Measurements from ENCODE around the gene SMYD2. TPM values are rescaled to one million over a fixed set of nuclear protein-coding genes. Genes with fewer than 3 reads are reported as not detected.

The SMYD2 gene
- total RNA-seq, 4 donors from 2014 or later: 10.5 to 23.7 (median 15.0) TPM

GRCh38 chr1:214386333-214386732 lies 105.4 kb downstream of the SMYD2 start:
- Histone ChIP-seq H3K27me3 (no peaks in the 10 kb centered on the region), H3K4me1 (peaks cover 0 to 11% (median 0%) of the 10 kb centered on the region in 4 donors), H3K4me3 (no peak overlapping the region), H3K36me3 (peaks cover 0 to 48% (median 2%) of the 10 kb centered on the region in 3 donors), H3K27ac (no peak overlapping the region), H3K9me3 (no peaks in the 10 kb centered on the region)
- WGBS, 2 donors: 81 to 91% methylated on average over 7 of the region's 7 CpGs
- no peak for TF ChIP-seq CTCF (IDR thresholded peaks at IDR 0.05)
- no peak for DNase-seq (ENCODE audit: low spot score in 2 of 2)
